Bronchial epithelial cell (primary cell): ENCODE measurements around the gene TBCD. TPM values are rescaled to one million over a fixed set of nuclear protein-coding genes. Genes with fewer than 3 reads are reported as not detected.

ENCODE experiments used
- DNase-seq: peaks from one replicate; pipeline ENCODE4 v3.0.0-alpha.2; 2010; ENCODE audit warnings: low read depth
- FAIRE-seq: peaks from 2 replicates; lab custom pipeline; 2011; peaks lifted over from hg19 to GRCh38; lab: Jason Lieb, UNC
- H3K27me3 ChIP-seq: 2 replicates; pipeline ENCODE4 v1.5.1; 2011; ENCODE audit warnings: low read length; ENCODE audit not compliant: control insufficient read depth, insufficient read depth
- H3K36me3 ChIP-seq: 2 replicates; pipeline ENCODE4 v1.5.1; 2011; ENCODE audit warnings: low read length; ENCODE audit not compliant: control insufficient read depth, insufficient read depth
- H3K4me3 ChIP-seq: 2 replicates; pipeline ENCODE4 v1.5.1; 2011; ENCODE audit warnings: mild to moderate bottlenecking, low read depth, low read length, control low read depth
- CTCF ChIP-seq: IDR thresholded peaks from 2 replicates; pipeline ENCODE4 v1.5.1; 2011; ENCODE audit warnings: mild to moderate bottlenecking, moderate library complexity, low read length, control low read depth, inconsistent platforms; ENCODE audit not compliant: insufficient read depth, severe bottlenecking
- total RNA-seq: library from RNA; depleted of rRNA; stranded (reverse); fragments of >200 nt; gene quantifications from 2 replicates; pipeline ENCODE4 v1.2.1, GENCODE V29; 2014

TBCD gene
- total RNA-seq, 1 donor from 2014 or later = 22.6 TPM

- H3K27me3 ChIP-seq = no peaks in the 10 kb centered on the region
- H3K4me3 ChIP-seq = no peak overlapping the region
- no peak for FAIRE-seq
- peaks cover 31% of the 10 kb centered on the region for H3K36me3 ChIP-seq
- DNase-seq = no peak
- no peak for TF ChIP-seq CTCF
These were observed 81.1 kb downstream of the TBCD start for GRCh38 chr17:82832881-82833475.

GRCh38 chr17:82835122-82835521 lies 83.3 kb downstream of the TBCD start:
- Histone ChIP-seq H3K4me3 (no peak overlapping the region), H3K27me3 (no peaks in the 10 kb centered on the region), H3K36me3 (peaks cover 26% of the 10 kb centered on the region)
- TF ChIP-seq CTCF = no peak
- FAIRE-seq (no peak), DNase-seq (no peak)

GRCh38 chr17:82835766-82836512 lies 84.1 kb downstream of the TBCD start:
- peak overlapping the region; percentile 9 for H3K4me3 ChIP-seq
- H3K27me3 ChIP-seq = no peaks in the 10 kb centered on the region
- FAIRE-seq (peak; percentile 98), DNase-seq (peak; percentile 100)
- no peak for TF ChIP-seq CTCF
- H3K36me3 ChIP-seq = peaks cover 19% of the 10 kb centered on the region

- Histone ChIP-seq H3K4me3 (no peak overlapping the region), H3K36me3 (peaks cover 12% of the 10 kb centered on the region), H3K27me3 (no peaks in the 10 kb centered on the region)
- FAIRE-seq (no peak), DNase-seq (peak; percentile 34)
- TF ChIP-seq CTCF = peak; percentile 17
These were observed 85.0 kb downstream of the TBCD start for GRCh38 chr17:82836823-82837357.

GRCh38 chr17:82837586-82838320 lies 85.9 kb downstream of the TBCD start:
- DNase-seq (peak; percentile 20), FAIRE-seq (no peak)
- Histone ChIP-seq H3K36me3 (peaks cover 8% of the 10 kb centered on the region), H3K27me3 (no peaks in the 10 kb centered on the region), H3K4me3 (peak overlapping the region; percentile 44)
- TF ChIP-seq CTCF = no peak
